CD14-positive monocyte (primary cell): ENCODE results near the gene NDUFA12. TPM values are rescaled to one million over a fixed set of nuclear protein-coding genes. Genes with fewer than 3 reads are reported as not detected.

Experiments used
- DNase-seq, 3 donors: peaks; one replicate each; pipeline ENCODE4 v3.0.0-alpha.2; 2011 to 2022
- H2AFZ ChIP-seq: 2 replicates; pipeline ENCODE4 v1.6.0; 2012; ENCODE audit warnings: mild to moderate bottlenecking, low read depth, low read length, inconsistent platforms; ENCODE audit not compliant: insufficient read depth, poor library complexity, severe bottlenecking
- H3K27ac ChIP-seq, 2 donors: 1 replicate in 1 of 2; 2 replicates in 1 of 2; pipeline ENCODE4 v1.5.1; 2012 to 2013; ENCODE audit warnings: low read length in 2 of 2, control low read depth in 1 of 2, inconsistent platforms in 1 of 2, low read depth in 1 of 2, mild to moderate bottlenecking in 1 of 2
- H3K27me3 ChIP-seq, 2 donors: one replicate each; pipeline versions ENCODE4 v1.6.0 to v1.6.1; 2011 to 2013; ENCODE audit warnings: low read length in 2 of 2; ENCODE audit not compliant: control insufficient read depth in 2 of 2, insufficient read depth in 2 of 2
- H3K36me3 ChIP-seq, 2 donors: replicated peaks in 1 of 2; 1 replicate in 1 of 2; 2 replicates in 1 of 2; pipeline versions ENCODE4 v1.5.1 to v1.6.1; 2012 to 2013; ENCODE audit warnings: low read length in 2 of 2, control low read depth in 1 of 2, inconsistent platforms in 1 of 2, mild to moderate bottlenecking in 1 of 2; ENCODE audit not compliant: insufficient read depth in 2 of 2, control insufficient read depth in 1 of 2
- H3K4me1 ChIP-seq, 2 donors: 1 replicate in 1 of 2; 2 replicates in 1 of 2; pipeline versions ENCODE4 v1.5.1 to v1.6.1; 2012 to 2013; ENCODE audit warnings: low read length in 2 of 2, control low read depth in 1 of 2, inconsistent platforms in 1 of 2, mild to moderate bottlenecking in 1 of 2, moderate library complexity in 1 of 2; ENCODE audit not compliant: insufficient read depth in 2 of 2, control insufficient read depth in 1 of 2
- H3K4me2 ChIP-seq: replicated peaks from 2 replicates; pipeline ENCODE3; 2012; ENCODE audit warnings: low read length, moderate library complexity, mild to moderate bottlenecking; ENCODE audit not compliant: poor library complexity, severe bottlenecking; ENCODE audit errors: extremely low read depth
- H3K4me3 ChIP-seq, 3 experiments: fragments of 200-600 bp in 1 of 3; sonication (generic) in 1 of 3; replicated peaks in 1 of 3; 1 replicate in 2 of 3; 2 replicates in 1 of 3; pipeline ENCODE4 v1.5.1; 2011 to 2013; ENCODE audit warnings: low read length in 3 of 3, mild to moderate bottlenecking in 3 of 3, control low read depth in 2 of 3, low read depth in 2 of 3, inconsistent platforms in 1 of 3, moderate library complexity in 1 of 3
- H3K79me2 ChIP-seq: 2 replicates; pipeline ENCODE4 v1.6.0; 2012; ENCODE audit warnings: mild to moderate bottlenecking, control low read depth, inconsistent platforms, low read length, moderate library complexity; ENCODE audit not compliant: insufficient read depth
- H3K9ac ChIP-seq: 2 replicates; pipeline ENCODE4 v1.6.0; 2017; ENCODE audit warnings: low read length, mild to moderate bottlenecking; ENCODE audit not compliant: insufficient read depth, poor library complexity, severe bottlenecking
- H3K9me3 ChIP-seq, 2 donors: replicated peaks in 1 of 2; 1 replicate in 1 of 2; 2 replicates in 1 of 2; pipeline versions ENCODE4 v1.5.1 to v1.6.1; 2012 to 2013; ENCODE audit warnings: low read length in 2 of 2, control low read depth in 1 of 2; ENCODE audit not compliant: control insufficient read depth in 1 of 2, insufficient read depth in 1 of 2
- H4K20me1 ChIP-seq: 2 replicates; pipeline ENCODE4 v1.6.0; 2012; ENCODE audit warnings: mild to moderate bottlenecking, low read length, control low read depth, moderate library complexity; ENCODE audit not compliant: insufficient read depth
- H3K27ac Mint-ChIP-seq, 7 donors: one replicate each; pipeline ENCODE4 v1.8.0; 2020; ENCODE audit warnings: mild to moderate bottlenecking in 7 of 7, mixed read lengths in 7 of 7, moderate library complexity in 6 of 7, inconsistent platforms in 2 of 7
- H3K27me3 Mint-ChIP-seq, 3 donors: one replicate each; pipeline ENCODE4 v1.8.0; 2021 to 2022; ENCODE audit warnings: low read depth in 3 of 3, mild to moderate bottlenecking in 3 of 3, mixed read lengths in 3 of 3, moderate library complexity in 3 of 3, inconsistent platforms in 1 of 3
- H3K36me3 Mint-ChIP-seq, 2 donors: one replicate each; pipeline ENCODE4 v1.8.0; 2020; ENCODE audit warnings: mixed read lengths in 2 of 2, inconsistent platforms in 1 of 2, mild to moderate bottlenecking in 1 of 2
- H3K4me1 Mint-ChIP-seq: one replicate; pipeline ENCODE4 v1.8.0; 2020; ENCODE audit warnings: mild to moderate bottlenecking, mixed read lengths
- H3K4me3 Mint-ChIP-seq, 2 donors: one replicate each; pipeline ENCODE4 v1.8.0; 2020; ENCODE audit warnings: mild to moderate bottlenecking in 2 of 2, mixed read lengths in 2 of 2, moderate library complexity in 1 of 2
- H3K9me3 Mint-ChIP-seq, 7 donors: one replicate each; pipeline ENCODE4 v1.8.0; 2020 to 2022; ENCODE audit warnings: mixed read lengths in 7 of 7, mild to moderate bottlenecking in 6 of 7, moderate library complexity in 6 of 7, inconsistent platforms in 2 of 7
- CTCF ChIP-seq: fragments of 200-600 bp; IDR thresholded peaks from one replicate; pipeline ENCODE4 v1.8.0; 2022; ENCODE audit warnings: antibody characterized with exemption, mild to moderate bottlenecking
- WGBS: methylation state at CpG from one replicate; pipeline ENCODE4 v1.1.5; 2013; ENCODE audit warnings: missing lambda C conversion rate; ENCODE audit not compliant: insufficient coverage; 5-methylcytosine and 5-hydroxymethylcytosine counted together
- intact Hi-C, 2 donors: fragments of 100-400 bp; cut with micrococcal nuclease; formaldehyde crosslinking; loops; one replicate each; pipeline versions ENCODE4 v1.15.0 to v1.15.1; 2023
- polyA plus RNA-seq, 3 donors: library from polyadenylated mRNA; depleted of rRNA in 1 of 3; unstranded in 2 of 3; stranded (reverse) in 1 of 3; fragments of 300-500 nt in 2 of 3; fragments of >200 nt in 1 of 3; fragmentation: Illumina TruSeq in 2 of 3; gene quantifications; 1 replicate in 2 of 3; 2 replicates in 1 of 3; pipeline ENCODE4 v1.2.3, GENCODE V29; 2012 to 2021

NDUFA12 gene
- polyA plus RNA-seq, 3 donors = 105 to 302 (median 286) TPM

GRCh38 chr12:94998326-94998725 is 5.2 kb downstream of the NDUFA12 start:
- Histone ChIP-seq H3K27ac (no peak overlapping the region), H4K20me1 (peaks cover 30% of the 10 kb centered on the region), H3K4me2 (no peak overlapping the region), H3K36me3 (peaks cover 31 to 42% of the 10 kb centered on the region in 2 donors), H3K4me1 (peaks cover 6 to 25% of the 10 kb centered on the region in 2 donors), H3K4me3 (no peak overlapping the region), H3K79me2 (peaks cover 78% of the 10 kb centered on the region), H2AFZ (no peak overlapping the region), H3K27me3 (no peaks in the 10 kb centered on the region), H3K9me3 (no peaks in the 10 kb centered on the region), H3K9ac (no peak overlapping the region)
- DNase-seq = peak in 1 of 3 donors; percentile 26
- peaks cover 34 to 43% of the 10 kb centered on the region in 2 donors for H3K36me3 Mint-ChIP-seq
- WGBS = no CpG with 5 or more reads among the region's 4 CpGs
- peak overlapping the region in 1 of 2 donors; percentile 5 for H3K4me3 Mint-ChIP-seq
- intact Hi-C loops = no loop called here
- H3K27me3 Mint-ChIP-seq = no peaks in the 10 kb centered on the region
- H3K4me1 Mint-ChIP-seq = peaks cover 30% of the 10 kb centered on the region
- peak overlapping the region in 1 of 7 donors; percentile 15 for H3K27ac Mint-ChIP-seq
- TF ChIP-seq CTCF = no peak
- no peaks in the 10 kb centered on the region for H3K9me3 Mint-ChIP-seq

- Mint-ChIP-seq H3K36me3 (peaks cover 35 to 49% of the 10 kb centered on the region in 2 donors), H3K27ac (no peak overlapping the region)
Observed at GRCh38 chr12:94997726-94998125, 5.8 kb downstream of the NDUFA12 start.

More at GRCh38 chr12:94997726-94998125, 5.8 kb downstream of the NDUFA12 start:
- TF ChIP-seq CTCF = no peak
- Histone ChIP-seq H3K4me2 (no peak overlapping the region), H3K27ac (no peak overlapping the region), H3K4me3 (no peak overlapping the region), H3K36me3 (peaks cover 34 to 48% of the 10 kb centered on the region in 2 donors), H3K79me2 (peaks cover 72% of the 10 kb centered on the region), H3K4me1 (peaks cover 2 to 19% of the 10 kb centered on the region in 2 donors), H2AFZ (no peak overlapping the region), H3K9ac (no peak overlapping the region), H4K20me1 (peaks cover 30% of the 10 kb centered on the region), H3K27me3 (no peaks in the 10 kb centered on the region), H3K9me3 (no peaks in the 10 kb centered on the region)
- DNase-seq = no peak
- H3K4me3 Mint-ChIP-seq = no peak overlapping the region
- intact Hi-C loops = no loop called here
- H3K9me3 Mint-ChIP-seq = no peaks in the 10 kb centered on the region
- H3K4me1 Mint-ChIP-seq = peaks cover 27% of the 10 kb centered on the region
- no peaks in the 10 kb centered on the region for H3K27me3 Mint-ChIP-seq
